ENCODE data around the gene TAF4B.

DNA sequence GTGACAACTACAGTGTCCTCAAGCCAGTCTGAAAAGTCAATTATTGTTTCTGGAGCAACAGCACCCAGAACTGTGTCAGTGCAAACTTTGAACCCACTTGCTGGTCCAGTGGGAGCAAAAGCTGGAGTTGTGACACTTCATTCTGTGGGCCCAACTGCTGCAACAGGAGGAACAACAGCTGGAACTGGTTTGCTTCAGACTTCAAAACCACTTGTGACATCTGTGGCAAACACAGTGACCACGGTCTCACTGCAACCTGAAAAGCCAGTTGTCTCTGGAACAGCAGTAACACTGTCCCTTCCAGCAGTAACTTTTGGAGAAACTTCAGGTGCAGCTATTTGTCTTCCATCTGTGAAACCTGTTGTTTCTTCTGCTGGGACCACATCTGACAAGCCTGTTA, 59.8 kb downstream of the TAF4B start:
- TF ChIP-seq, protein P1, sequence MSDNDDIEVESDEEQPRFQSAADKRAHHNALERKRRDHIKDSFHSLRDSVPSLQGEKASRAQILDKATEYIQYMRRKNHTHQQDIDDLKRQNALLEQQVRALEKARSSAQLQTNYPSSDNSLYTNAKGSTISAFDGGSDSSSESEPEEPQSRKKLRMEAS (IDR thresholded peaks at IDR 0.05) = no peak
- TF ChIP-seq CEBPB (IDR thresholded peaks at IDR 0.05) (no peak), ZBTB7A (IDR thresholded peaks at IDR 0.05; ENCODE audit: low read depth) (no peak), TEAD4 (IDR thresholded peaks at IDR 0.05) (no peak), TAF1 (IDR thresholded peaks at IDR 0.05; ENCODE audit: low read depth) (no peak), FOXM1 (IDR thresholded peaks at IDR 0.05; ENCODE audit: borderline replicate concordance, low read depth) (no peak), TCF12 (IDR thresholded peaks at IDR 0.05; ENCODE audit: low read depth) (no peak), EP300 (IDR thresholded peaks at IDR 0.05; ENCODE audit: borderline replicate concordance) (no peak), YY1 (IDR thresholded peaks at IDR 0.05; ENCODE audit: low read depth) (no peak), RAD21 (IDR thresholded peaks at IDR 0.05; ENCODE audit: low read depth) (no peak), USF1 (IDR thresholded peaks at IDR 0.05) (no peak)
- TF ChIP-seq, protein P2, sequence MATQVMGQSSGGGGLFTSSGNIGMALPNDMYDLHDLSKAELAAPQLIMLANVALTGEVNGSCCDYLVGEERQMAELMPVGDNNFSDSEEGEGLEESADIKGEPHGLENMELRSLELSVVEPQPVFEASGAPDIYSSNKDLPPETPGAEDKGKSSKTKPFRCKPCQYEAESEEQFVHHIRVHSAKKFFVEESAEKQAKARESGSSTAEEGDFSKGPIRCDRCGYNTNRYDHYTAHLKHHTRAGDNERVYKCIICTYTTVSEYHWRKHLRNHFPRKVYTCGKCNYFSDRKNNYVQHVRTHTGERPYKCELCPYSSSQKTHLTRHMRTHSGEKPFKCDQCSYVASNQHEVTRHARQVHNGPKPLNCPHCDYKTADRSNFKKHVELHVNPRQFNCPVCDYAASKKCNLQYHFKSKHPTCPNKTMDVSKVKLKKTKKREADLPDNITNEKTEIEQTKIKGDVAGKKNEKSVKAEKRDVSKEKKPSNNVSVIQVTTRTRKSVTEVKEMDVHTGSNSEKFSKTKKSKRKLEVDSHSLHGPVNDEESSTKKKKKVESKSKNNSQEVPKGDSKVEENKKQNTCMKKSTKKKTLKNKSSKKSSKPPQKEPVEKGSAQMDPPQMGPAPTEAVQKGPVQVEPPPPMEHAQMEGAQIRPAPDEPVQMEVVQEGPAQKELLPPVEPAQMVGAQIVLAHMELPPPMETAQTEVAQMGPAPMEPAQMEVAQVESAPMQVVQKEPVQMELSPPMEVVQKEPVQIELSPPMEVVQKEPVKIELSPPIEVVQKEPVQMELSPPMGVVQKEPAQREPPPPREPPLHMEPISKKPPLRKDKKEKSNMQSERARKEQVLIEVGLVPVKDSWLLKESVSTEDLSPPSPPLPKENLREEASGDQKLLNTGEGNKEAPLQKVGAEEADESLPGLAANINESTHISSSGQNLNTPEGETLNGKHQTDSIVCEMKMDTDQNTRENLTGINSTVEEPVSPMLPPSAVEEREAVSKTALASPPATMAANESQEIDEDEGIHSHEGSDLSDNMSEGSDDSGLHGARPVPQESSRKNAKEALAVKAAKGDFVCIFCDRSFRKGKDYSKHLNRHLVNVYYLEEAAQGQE (IDR thresholded peaks at IDR 0.05; ENCODE audit: low read depth) = no peak
